ENCODE results near the gene TTC4. TPM values are rescaled to one million over a fixed set of nuclear protein-coding genes. Genes with fewer than 3 reads are reported as not detected.

Gene TTC4
- polyA plus RNA-seq, 1 of the 3 experiments (the other 2 are of a cell fraction), result 17.9 TPM

- H3K4me1 ChIP-seq (ENCODE audit: control insufficient read depth in 1 of 2, insufficient read depth in 2 of 2, low read depth in 1 of 2, low read length in 1 of 2), result no peaks in the 10 kb centered on the region; a peak in 1 of 4 replicates
- H3K79me2 ChIP-seq (ENCODE audit: insufficient read depth), result no peaks in the 10 kb centered on the region
- no peak overlapping the region for H3K4me3 ChIP-seq (ENCODE audit: low read depth in 2 of 2, low read length in 1 of 2)
- H3K4me2 ChIP-seq, result no peak overlapping the region
- WGBS (ENCODE audit: low lambda C conversion rate), result 100% methylated on average over 1 of the region's 3 CpGs
- H4K20me1 ChIP-seq (ENCODE audit: insufficient read depth), result no peaks in the 10 kb centered on the region
- ChIA-PET CTCF (interaction anchor here (2.2 kb wide), 1 partner anchor 16 kb away, joined by 6 read pairs; no protein-coding TSS in a partner anchor), POLR2A (interaction anchor here (1.1 kb wide), 1 partner anchor 32 kb away, joined by 3 read pairs; no protein-coding TSS in a partner anchor)
- no peak for DNase-seq
- H3K9me2 ChIP-seq, result no peaks in the 10 kb centered on the region
- H2AFZ ChIP-seq (ENCODE audit: low read depth), result no peak overlapping the region
- TF ChIP-seq MXI1 (IDR thresholded peaks at IDR 0.05; ENCODE audit: low read depth, low read length) (no peak), NRF1 (IDR thresholded peaks at IDR 0.05; ENCODE audit: low read depth, low read length) (no peak), EP300 (IDR thresholded peaks at IDR 0.05; ENCODE audit: borderline replicate concordance in 1 of 2, low read depth in 1 of 2, low read length in 1 of 2) (no peak)
- TF ChIP-seq, protein P1, sequence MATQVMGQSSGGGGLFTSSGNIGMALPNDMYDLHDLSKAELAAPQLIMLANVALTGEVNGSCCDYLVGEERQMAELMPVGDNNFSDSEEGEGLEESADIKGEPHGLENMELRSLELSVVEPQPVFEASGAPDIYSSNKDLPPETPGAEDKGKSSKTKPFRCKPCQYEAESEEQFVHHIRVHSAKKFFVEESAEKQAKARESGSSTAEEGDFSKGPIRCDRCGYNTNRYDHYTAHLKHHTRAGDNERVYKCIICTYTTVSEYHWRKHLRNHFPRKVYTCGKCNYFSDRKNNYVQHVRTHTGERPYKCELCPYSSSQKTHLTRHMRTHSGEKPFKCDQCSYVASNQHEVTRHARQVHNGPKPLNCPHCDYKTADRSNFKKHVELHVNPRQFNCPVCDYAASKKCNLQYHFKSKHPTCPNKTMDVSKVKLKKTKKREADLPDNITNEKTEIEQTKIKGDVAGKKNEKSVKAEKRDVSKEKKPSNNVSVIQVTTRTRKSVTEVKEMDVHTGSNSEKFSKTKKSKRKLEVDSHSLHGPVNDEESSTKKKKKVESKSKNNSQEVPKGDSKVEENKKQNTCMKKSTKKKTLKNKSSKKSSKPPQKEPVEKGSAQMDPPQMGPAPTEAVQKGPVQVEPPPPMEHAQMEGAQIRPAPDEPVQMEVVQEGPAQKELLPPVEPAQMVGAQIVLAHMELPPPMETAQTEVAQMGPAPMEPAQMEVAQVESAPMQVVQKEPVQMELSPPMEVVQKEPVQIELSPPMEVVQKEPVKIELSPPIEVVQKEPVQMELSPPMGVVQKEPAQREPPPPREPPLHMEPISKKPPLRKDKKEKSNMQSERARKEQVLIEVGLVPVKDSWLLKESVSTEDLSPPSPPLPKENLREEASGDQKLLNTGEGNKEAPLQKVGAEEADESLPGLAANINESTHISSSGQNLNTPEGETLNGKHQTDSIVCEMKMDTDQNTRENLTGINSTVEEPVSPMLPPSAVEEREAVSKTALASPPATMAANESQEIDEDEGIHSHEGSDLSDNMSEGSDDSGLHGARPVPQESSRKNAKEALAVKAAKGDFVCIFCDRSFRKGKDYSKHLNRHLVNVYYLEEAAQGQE (IDR thresholded peaks at IDR 0.05; ENCODE audit: low read depth, low read length), result no peak
- no peaks in the 10 kb centered on the region for H3F3A ChIP-seq (replicated peaks; ENCODE audit: insufficient read depth)
- H3K36me3 ChIP-seq (replicated peaks in 1 of 2; ENCODE audit: control insufficient read depth in 1 of 2, insufficient read depth in 2 of 2, low read length in 1 of 2), result peaks cover 0 to 27% of the 10 kb centered on the region in 2 experiments
- no peaks in the 10 kb centered on the region for H3K9me3 ChIP-seq
- no peaks in the 10 kb centered on the region for H3K27me3 ChIP-seq (ENCODE audit: insufficient read depth)
- H3K9ac ChIP-seq, result no peak overlapping the region
- H3K27ac ChIP-seq (ENCODE audit: low read depth in 2 of 2, low read length in 1 of 2), result no peak overlapping the region
These were observed 29.0 kb downstream of the TTC4 start for GRCh38 chr1:54744696-54745095.

- no peaks in the 10 kb centered on the region; a peak in 1 of 4 replicates for H3K4me1 ChIP-seq (ENCODE audit: control insufficient read depth in 1 of 2, insufficient read depth in 2 of 2, low read depth in 1 of 2, low read length in 1 of 2)
- no peaks in the 10 kb centered on the region for H3F3A ChIP-seq (replicated peaks; ENCODE audit: insufficient read depth)
- H3K36me3 ChIP-seq (replicated peaks in 1 of 2; ENCODE audit: control insufficient read depth in 1 of 2, insufficient read depth in 2 of 2, low read length in 1 of 2), result peaks cover 0 to 21% of the 10 kb centered on the region in 2 experiments
- no peak overlapping the region for H3K4me2 ChIP-seq
- no peaks in the 10 kb centered on the region for H3K79me2 ChIP-seq (ENCODE audit: insufficient read depth)
- no peaks in the 10 kb centered on the region for H3K9me2 ChIP-seq
- no peaks in the 10 kb centered on the region for H3K27me3 ChIP-seq (ENCODE audit: insufficient read depth)
- no peak overlapping the region for H3K4me3 ChIP-seq (ENCODE audit: low read depth in 2 of 2, low read length in 1 of 2)
- no peak overlapping the region for H3K27ac ChIP-seq (ENCODE audit: low read depth in 2 of 2, low read length in 1 of 2)
- TF ChIP-seq TCF12 (IDR thresholded peaks at IDR 0.05), result no peak
- no peak for TF ChIP-seq USF1 (IDR thresholded peaks at IDR 0.05; ENCODE audit: borderline replicate concordance, low read depth)
- TF ChIP-seq MXI1 (IDR thresholded peaks at IDR 0.05; ENCODE audit: low read depth, low read length), result no peak
- no peak for TF ChIP-seq YY1 (IDR thresholded peaks at IDR 0.05; ENCODE audit: low read depth)
- no peak for TF ChIP-seq SIN3A (IDR thresholded peaks at IDR 0.05; ENCODE audit: borderline replicate concordance, low read depth, low read length)
- TF ChIP-seq, protein P1 (IDR thresholded peaks at IDR 0.05; ENCODE audit: low read depth, low read length), result no peak
- TF ChIP-seq POLR2AphosphoS5 (IDR thresholded peaks at IDR 0.05; ENCODE audit: low read depth, low read length), result no peak
- no peak for TF ChIP-seq FOXM1 (IDR thresholded peaks at IDR 0.05; ENCODE audit: low read depth)
- CTCF ChIA-PET, result no interaction called here
- 98% methylated on average over 6 of the region's 6 CpGs for WGBS (ENCODE audit: low lambda C conversion rate)
- DNase-seq, result no peak
- no peak overlapping the region for H3K9ac ChIP-seq
- H4K20me1 ChIP-seq (ENCODE audit: insufficient read depth), result no peaks in the 10 kb centered on the region
- no peaks in the 10 kb centered on the region for H3K9me3 ChIP-seq
- H2AFZ ChIP-seq (ENCODE audit: low read depth), result no peak overlapping the region
- POLR2A ChIA-PET, result interaction anchor here (1.1 kb wide), 1 partner anchor 31 kb away, joined by 3 read pairs; no protein-coding TSS in a partner anchor
These were observed 29.6 kb downstream of the TTC4 start for GRCh38 chr1:54745274-54745673.
